T-cell (primary cell): ENCODE results near the gene MAN1A1. TPM values are rescaled to one million over a fixed set of nuclear protein-coding genes. Genes with fewer than 3 reads are reported as not detected.

Source experiments
- ATAC-seq, 4 experiments: fragments of 200-7000 bp in 3 of 4; fragments of 150-1000 bp in 1 of 4; cut with Tn5 transposase; replicated peaks in 1 of 4; 1 replicate in 3 of 4; 2 replicates in 1 of 4; pipeline ENCODE4 v1.10.0; 2021; ENCODE audit warnings: moderate library complexity in 3 of 4, mild to moderate bottlenecking in 2 of 4, moderate number of reproducible peaks in 1 of 4
- CTCF ChIA-PET, 2 donors: fragments of 300-600 bp; sonication (Branson Sonifier 250); formaldehyde crosslinking; loops; one replicate each; lab custom pipeline; 2022; ENCODE audit warnings: antibody characterized with exemption in 2 of 2; lab: Charles Lee
- POLR2A ChIA-PET, 2 donors: fragments of 300-600 bp; sonication (Branson Sonifier 250); formaldehyde crosslinking; loops; one replicate each; lab custom pipeline; 2022; ENCODE audit warnings: antibody characterized with exemption in 2 of 2; lab: Charles Lee
- DNase-seq, 35 experiments: peaks; one replicate each; pipeline versions ENCODE4 v3.0.0 to v3.0.0-alpha.2; 2013 to 2023
- H3K27ac ChIP-seq: one replicate; pipeline ENCODE4 v1.5.1; 2013; ENCODE audit warnings: low read length
- H3K27me3 ChIP-seq, 2 experiments: replicated peaks in 1 of 2; 1 replicate in 1 of 2; 2 replicates in 1 of 2; pipeline versions ENCODE4 v1.6.1 to v1.7.0; 2013; ENCODE audit warnings: low read length in 1 of 2, mixed read lengths in 1 of 2; ENCODE audit not compliant: control insufficient read depth in 2 of 2, insufficient read depth in 2 of 2; ENCODE audit errors: extremely low read depth in 1 of 2
- H3K36me3 ChIP-seq, 2 donors: 1 replicate in 1 of 2; 2 replicates in 1 of 2; pipeline versions ENCODE4 v1.6.1 to v1.7.0; 2013; ENCODE audit warnings: low read length in 1 of 2; ENCODE audit not compliant: control insufficient read depth in 2 of 2, insufficient read depth in 1 of 2; ENCODE audit errors: extremely low read depth in 1 of 2
- H3K4me1 ChIP-seq, 2 experiments: 1 replicate in 1 of 2; 2 replicates in 1 of 2; pipeline versions ENCODE4 v1.6.1 to v1.7.0; 2013; ENCODE audit warnings: low read length in 2 of 2, mixed read lengths in 1 of 2; ENCODE audit not compliant: insufficient read depth in 2 of 2, control insufficient read depth in 1 of 2; ENCODE audit errors: extremely low read depth in 1 of 2
- H3K4me3 ChIP-seq, 2 donors: 1 replicate in 1 of 2; 2 replicates in 1 of 2; pipeline versions ENCODE4 v1.5.1 to v1.7.0; 2013; ENCODE audit warnings: mild to moderate bottlenecking in 2 of 2, low read length in 1 of 2, moderate library complexity in 1 of 2; ENCODE audit not compliant: control insufficient read depth in 1 of 2; ENCODE audit errors: extremely low read depth in 1 of 2
- H3K9me3 ChIP-seq: 2 replicates; pipeline ENCODE4 v1.7.0; 2013
- H3K27ac Mint-ChIP-seq, 2 donors: one replicate each; pipeline ENCODE4 v1.8.0; 2020 to 2021; ENCODE audit warnings: mild to moderate bottlenecking in 2 of 2, mixed read lengths in 2 of 2
- H3K27me3 Mint-ChIP-seq, 2 donors: one replicate each; pipeline ENCODE4 v1.8.0; 2021 to 2022; ENCODE audit warnings: mixed read lengths in 2 of 2
- H3K36me3 Mint-ChIP-seq: one replicate; pipeline ENCODE4 v1.8.0; 2021; ENCODE audit warnings: mixed read lengths
- H3K4me1 Mint-ChIP-seq, 3 donors: one replicate each; pipeline ENCODE4 v1.8.0; 2020 to 2022; ENCODE audit warnings: mixed read lengths in 3 of 3, mild to moderate bottlenecking in 1 of 3
- H3K4me3 Mint-ChIP-seq, 3 donors: one replicate each; pipeline ENCODE4 v1.8.0; 2020 to 2022; ENCODE audit warnings: mild to moderate bottlenecking in 3 of 3, mixed read lengths in 3 of 3, moderate library complexity in 3 of 3
- H3K9me3 Mint-ChIP-seq, 3 donors: one replicate each; pipeline ENCODE4 v1.8.0; 2020 to 2022; ENCODE audit warnings: mixed read lengths in 3 of 3
- WGBS: methylation state at CpG from one replicate; pipeline ENCODE4 v1.1.5; 2013; ENCODE audit warnings: missing lambda C conversion rate; ENCODE audit not compliant: insufficient coverage; 5-methylcytosine and 5-hydroxymethylcytosine counted together
- total RNA-seq, 35 experiments: library from RNA in 6 of 35; stranded (reverse) in 6 of 35; fragments of 120-200 nt in 1 of 35; gene quantifications; one replicate each; pipeline versions ENCODE4 v1.2.1 to v1.2.4 and lab custom pipeline; 2013 to 2026

The MAN1A1 gene
- total RNA-seq, 5 donors from 2014 or later (not counting 1 experiment from before 2014, with no cell fraction given) = 9.4 to 13.6 (median 12.3) TPM

DNA sequence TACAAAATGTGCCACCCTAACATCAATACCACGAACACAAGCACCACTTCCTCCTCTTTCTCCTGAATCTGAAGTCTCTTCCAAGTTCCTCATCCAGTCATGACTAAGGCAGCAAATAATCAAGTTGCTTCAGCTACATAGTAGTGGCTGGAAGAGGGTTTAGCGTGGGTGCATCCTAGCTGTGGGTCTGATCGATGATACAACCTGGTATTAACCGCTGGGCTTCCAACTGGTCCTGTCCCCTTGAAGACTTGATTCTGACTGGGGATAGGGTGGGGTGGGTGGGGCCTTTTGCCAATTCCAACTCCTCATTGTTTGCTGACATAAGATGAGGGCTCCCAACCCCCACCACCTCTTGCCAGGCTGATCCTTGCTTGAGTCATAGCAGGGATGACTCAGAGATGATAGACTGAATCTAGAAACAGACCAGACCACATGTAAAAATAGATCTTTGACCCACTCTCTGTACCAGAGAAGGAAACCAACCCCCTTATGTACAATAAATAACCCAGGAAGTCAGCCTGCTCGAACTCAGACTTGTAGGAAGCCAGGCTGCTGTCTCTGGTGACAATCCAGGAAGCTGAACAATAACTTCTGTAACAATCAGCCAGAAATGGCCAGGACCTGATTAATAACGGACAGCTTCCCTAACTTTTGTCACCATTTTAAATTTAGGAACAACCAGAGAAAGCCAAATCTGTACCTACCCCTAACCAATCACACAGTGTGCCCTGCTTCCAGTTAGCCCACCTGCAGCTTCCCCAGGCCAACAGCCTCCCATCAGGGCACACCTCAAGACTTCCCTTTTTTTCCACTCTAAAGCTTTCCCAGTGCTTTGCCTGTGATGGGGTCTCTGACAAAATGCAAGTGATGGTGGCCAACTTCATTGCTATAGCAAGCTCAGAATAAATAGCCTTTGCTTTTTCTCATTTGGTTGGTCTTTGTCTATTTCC is 202.2 kb downstream of the MAN1A1 start:
- no peaks in the 10 kb centered on the region for H3K9me3 Mint-ChIP-seq
- H3K27ac ChIP-seq = peak overlapping the region; percentile 26
- no peaks in the 10 kb centered on the region for H3K9me3 ChIP-seq
- DNase-seq = peak in 1 of 35 experiments; percentile 6
- no peaks in the 10 kb centered on the region for H3K27me3 ChIP-seq
- peak overlapping the region; percentile 23 to 48 for H3K27ac Mint-ChIP-seq
- no peak overlapping the region for H3K4me3 ChIP-seq
- 43% methylated on average over 1 of the region's 6 CpGs for WGBS
- H3K4me1 ChIP-seq = peaks cover 3 to 8% of the 10 kb centered on the region in 2 experiments
- peaks cover 0 to 7% of the 10 kb centered on the region in 2 donors for H3K27me3 Mint-ChIP-seq
- no peaks in the 10 kb centered on the region for H3K36me3 Mint-ChIP-seq
- CTCF ChIA-PET = interaction anchor here in 1 of 2 donors (1.4 kb wide), 1 partner anchor 831 kb away, joined by 3 read pairs; no protein-coding TSS in a partner anchor
- peaks cover 10 to 23% (median 12%) of the 10 kb centered on the region in 3 donors for H3K4me1 Mint-ChIP-seq
- POLR2A ChIA-PET = interaction anchor here in 1 of 2 donors (0.6 kb wide), 1 partner anchor 865 kb away, joined by 3 read pairs; no protein-coding TSS in a partner anchor
- peak; percentile 33 to 46 (median 38) for ATAC-seq
- H3K36me3 ChIP-seq = no peaks in the 10 kb centered on the region
- no peak overlapping the region for H3K4me3 Mint-ChIP-seq

DNA sequence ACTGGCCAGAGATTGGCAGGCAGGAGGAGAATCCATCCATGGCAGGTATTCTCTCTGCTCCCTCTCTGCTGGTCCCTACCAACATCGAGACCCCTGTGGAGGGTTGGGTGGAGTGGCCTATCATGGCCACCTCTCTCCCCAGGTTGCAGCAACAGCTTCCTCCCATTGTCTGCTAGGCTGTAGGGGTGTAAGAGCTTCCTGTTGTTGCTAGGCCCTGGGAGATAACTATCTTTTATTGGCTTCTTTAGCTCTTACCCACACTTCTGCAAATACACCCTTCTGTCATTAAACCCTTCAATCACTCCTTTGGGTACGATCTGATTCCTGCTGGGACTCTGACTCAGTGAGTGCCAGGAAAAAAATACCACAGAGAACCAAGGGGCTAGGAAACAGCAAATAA is 204.4 kb downstream of the MAN1A1 start:
- Histone ChIP-seq H3K4me1 (peaks cover 3 to 8% of the 10 kb centered on the region in 2 experiments), H3K9me3 (no peaks in the 10 kb centered on the region), H3K27me3 (no peaks in the 10 kb centered on the region), H3K27ac (no peak overlapping the region), H3K4me3 (no peak overlapping the region), H3K36me3 (no peaks in the 10 kb centered on the region)
- H3K4me1 Mint-ChIP-seq = peaks cover 10 to 23% (median 12%) of the 10 kb centered on the region in 3 donors
- H3K9me3 Mint-ChIP-seq = no peaks in the 10 kb centered on the region
- no peak overlapping the region for H3K4me3 Mint-ChIP-seq
- ATAC-seq (peak; percentile 32 to 64 (median 48)), DNase-seq (no peak)
- WGBS = no CpG with 5 or more reads among the region's 2 CpGs
- no peaks in the 10 kb centered on the region for H3K36me3 Mint-ChIP-seq
- peak overlapping the region in 1 of 2 donors; percentile 73 for H3K27ac Mint-ChIP-seq
- ChIA-PET POLR2A (no interaction called here), CTCF (interaction anchor here in 1 of 2 donors (1.2 kb wide), 1 partner anchor 16 kb away, joined by 4 read pairs; no protein-coding TSS in a partner anchor)
- peaks cover 0 to 11% of the 10 kb centered on the region in 2 donors for H3K27me3 Mint-ChIP-seq

GRCh38 chr6:119142637-119143036 is 206.9 kb downstream of the MAN1A1 start:
- Histone ChIP-seq H3K4me3 (no peak overlapping the region), H3K27me3 (no peaks in the 10 kb centered on the region), H3K9me3 (no peaks in the 10 kb centered on the region), H3K27ac (no peak overlapping the region), H3K4me1 (peaks cover 3 to 8% of the 10 kb centered on the region in 2 experiments), H3K36me3 (no peaks in the 10 kb centered on the region)
- Mint-ChIP-seq H3K9me3 (no peaks in the 10 kb centered on the region), H3K4me3 (no peak overlapping the region), H3K27me3 (peaks cover 0 to 4% of the 10 kb centered on the region in 2 donors), H3K27ac (no peak overlapping the region), H3K4me1 (peaks cover 10 to 24% (median 12%) of the 10 kb centered on the region in 3 donors), H3K36me3 (no peaks in the 10 kb centered on the region)
- DNase-seq = no peak
- ATAC-seq = no peak
- ChIA-PET POLR2A (interaction anchor here in 1 of 2 donors (0.6 kb wide), 1 partner anchor 1521 kb away, joined by 3 read pairs; no protein-coding TSS in a partner anchor), CTCF (interaction anchor here in 1 of 2 donors (1.4 kb wide), 1 partner anchor 11 kb away, joined by 7 read pairs; no protein-coding TSS in a partner anchor)
- WGBS = 100% methylated on average over 1 of the region's 5 CpGs

DNA sequence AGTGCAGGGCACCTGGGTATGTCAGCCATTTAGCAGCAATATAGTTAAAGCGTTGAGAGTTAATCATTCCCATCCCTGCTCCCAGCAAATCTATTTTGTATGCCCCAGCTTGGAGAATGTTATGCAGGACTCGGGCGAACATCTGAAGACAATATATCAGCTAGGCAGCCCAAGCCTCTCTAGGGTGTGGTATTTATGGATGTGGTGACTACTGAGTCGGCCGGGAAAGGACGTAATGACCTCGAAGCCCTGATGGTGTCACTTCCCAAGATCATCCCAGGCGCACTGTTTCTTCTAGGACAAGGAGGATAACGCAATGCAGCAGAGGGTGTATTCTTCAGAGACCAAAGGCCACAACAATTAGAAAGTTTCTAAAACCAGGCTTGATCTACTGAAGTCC is 207.5 kb downstream of the MAN1A1 start:
- H3K9me3 Mint-ChIP-seq = no peaks in the 10 kb centered on the region
- no peak for ATAC-seq
- Histone ChIP-seq H3K4me1 (peaks cover 3 to 8% of the 10 kb centered on the region in 2 experiments), H3K27ac (no peak overlapping the region), H3K36me3 (no peaks in the 10 kb centered on the region), H3K9me3 (no peaks in the 10 kb centered on the region), H3K4me3 (no peak overlapping the region), H3K27me3 (no peaks in the 10 kb centered on the region)
- peaks cover 0 to 4% of the 10 kb centered on the region in 2 donors for H3K27me3 Mint-ChIP-seq
- DNase-seq = no peak
- H3K4me1 Mint-ChIP-seq = peaks cover 10 to 19% (median 12%) of the 10 kb centered on the region in 3 donors
- no peak overlapping the region for H3K27ac Mint-ChIP-seq
- ChIA-PET POLR2A (no interaction called here), CTCF (interaction anchor here in 1 of 2 donors (1.4 kb wide), 1 partner anchor 10 kb away, joined by 7 read pairs; no protein-coding TSS in a partner anchor)
- no peak overlapping the region for H3K4me3 Mint-ChIP-seq
- 80% methylated on average over 2 of the region's 9 CpGs for WGBS
- H3K36me3 Mint-ChIP-seq = no peaks in the 10 kb centered on the region

DNA sequence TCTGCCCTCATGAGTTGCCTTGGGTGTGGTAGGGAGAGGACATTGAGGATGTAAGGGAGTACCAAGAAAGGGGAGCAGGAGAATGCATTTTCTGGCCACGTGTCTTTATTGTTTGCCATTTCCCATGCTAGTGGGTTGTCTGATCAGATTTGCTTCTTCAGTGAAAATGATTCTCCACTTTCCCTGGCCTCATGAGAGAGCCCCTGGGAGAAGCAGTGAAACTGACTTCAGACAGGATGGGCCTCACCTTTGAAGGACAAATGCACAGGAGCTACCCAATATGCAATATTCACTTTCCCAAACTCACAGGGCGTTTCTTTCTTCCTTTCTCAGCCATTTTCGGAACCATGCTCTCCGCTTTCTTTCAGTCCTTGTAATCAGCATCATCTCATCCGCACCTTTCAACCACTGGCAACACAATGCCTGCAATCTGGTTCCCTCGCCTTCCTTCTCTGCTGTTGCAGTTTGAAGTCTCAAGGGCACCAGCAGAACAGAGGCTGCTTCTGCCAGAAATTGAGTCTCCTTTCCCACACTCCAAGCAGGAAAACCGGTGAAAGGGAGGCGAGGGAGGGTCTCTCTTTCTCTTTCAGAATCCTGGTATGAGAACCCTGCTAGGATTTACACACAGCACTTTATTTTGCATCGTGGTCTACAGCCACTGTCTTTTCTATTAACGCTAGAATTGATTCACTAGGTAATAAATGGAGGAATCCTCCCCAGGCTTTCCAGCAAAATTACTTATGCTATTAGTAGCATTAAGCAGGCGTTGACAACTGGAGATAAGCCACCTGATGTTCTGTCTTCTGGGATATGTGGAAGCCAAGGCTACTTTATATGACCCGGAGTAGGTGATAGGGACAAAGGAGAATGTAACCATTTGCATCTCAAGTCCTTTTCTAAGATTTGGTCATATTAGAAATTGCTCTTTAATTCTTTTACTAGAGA is 209.1 kb downstream of the MAN1A1 start:
- ChIA-PET CTCF (no interaction called here), POLR2A (no interaction called here)
- no peaks in the 10 kb centered on the region for H3K27me3 ChIP-seq
- Mint-ChIP-seq H3K27me3 (peaks cover 0 to 4% of the 10 kb centered on the region in 2 donors), H3K9me3 (no peaks in the 10 kb centered on the region), H3K4me3 (no peak overlapping the region), H3K4me1 (peaks cover 9 to 15% (median 10%) of the 10 kb centered on the region in 3 donors), H3K36me3 (no peaks in the 10 kb centered on the region), H3K27ac (no peak overlapping the region)
- no peak overlapping the region for H3K4me3 ChIP-seq
- peaks cover 2 to 8% of the 10 kb centered on the region in 2 experiments for H3K4me1 ChIP-seq
- no peak for DNase-seq
- no peak overlapping the region for H3K27ac ChIP-seq
- no peak for ATAC-seq
- no peaks in the 10 kb centered on the region for H3K36me3 ChIP-seq
- no peaks in the 10 kb centered on the region for H3K9me3 ChIP-seq
- WGBS = 90% methylated on average over 4 of the region's 12 CpGs
